SK-N-SH (cell line): ENCODE data around the gene BBS9. TPM values are rescaled to one million over a fixed set of nuclear protein-coding genes. Genes with fewer than 3 reads are reported as not detected.

ENCODE experiments used
- CTCF ChIA-PET: fragments of 300-600, 350-600 bp; formaldehyde crosslinking; extraction: SDS; loops from one replicate; lab custom pipeline; 2021; lab: Yijun Ruan, JAX
- POLR2A ChIA-PET: fragments of 350-600 bp; sonication (Branson Sonifier 250); formaldehyde crosslinking; extraction: SDS; loops from one replicate; lab custom pipeline; 2020; ENCODE audit warnings: antibody characterized with exemption, inconsistent platforms; lab: Yijun Ruan, JAX
- DNase-seq: peaks from one replicate; pipeline ENCODE4 v3.0.0; 2012
- H2AFZ ChIP-seq: fragments of 200-600 bp; sonication (generic); 2 replicates; pipeline ENCODE4 v1.8.1; 2016; ENCODE audit warnings: antibody characterized with exemption, mild to moderate bottlenecking, low read depth
- H3F3A ChIP-seq: fragments of 200-600 bp; sonication (generic); replicated peaks from 2 replicates; pipeline ENCODE3; 2016; ENCODE audit warnings: antibody characterized with exemption, mild to moderate bottlenecking; ENCODE audit not compliant: insufficient read depth
- H3K27ac ChIP-seq, 2 experiments: fragments of 200-500 bp in 1 of 2; fragments of 200-600 bp in 1 of 2; sonication (Bioruptor generic) in 1 of 2; sonication (generic), shearing (Covaris generic) in 1 of 2; 2 replicates each; pipeline versions ENCODE4 v1.5.1 to v1.6.1; 2014 to 2016; ENCODE audit warnings: low read depth in 2 of 2, inconsistent platforms in 1 of 2, low read length in 1 of 2, mild to moderate bottlenecking in 1 of 2, mixed read lengths in 1 of 2
- H3K27me3 ChIP-seq: fragments of 200-600 bp; sonication (generic), shearing (Covaris generic); 2 replicates; pipeline ENCODE4 v1.6.1; 2016; ENCODE audit warnings: mixed run types; ENCODE audit not compliant: insufficient read depth
- H3K36me3 ChIP-seq, 2 experiments: fragments of 200-500 bp in 1 of 2; fragments of 200-600 bp in 1 of 2; sonication (Bioruptor generic) in 1 of 2; sonication (generic) in 1 of 2; replicated peaks in 1 of 2; 2 replicates each; pipeline versions ENCODE3 to v1.5.1; 2014 to 2016; ENCODE audit warnings: low read length in 1 of 2, mild to moderate bottlenecking in 1 of 2; ENCODE audit not compliant: insufficient read depth in 2 of 2, control insufficient read depth in 1 of 2
- H3K4me1 ChIP-seq, 2 experiments: fragments of 200-500 bp in 1 of 2; fragments of 200-600 bp in 1 of 2; sonication (Bioruptor generic) in 1 of 2; sonication (generic), shearing (Covaris generic) in 1 of 2; 2 replicates each; pipeline versions ENCODE4 v1.5.1 to v1.6.1; 2014 to 2016; ENCODE audit warnings: low read depth in 1 of 2, low read length in 1 of 2, mixed run types in 1 of 2; ENCODE audit not compliant: insufficient read depth in 2 of 2, control insufficient read depth in 1 of 2
- H3K4me2 ChIP-seq: fragments of 200-600 bp; sonication (generic), shearing (Covaris generic); 2 replicates; pipeline ENCODE4 v1.6.1; 2017; ENCODE audit warnings: mixed run types
- H3K4me3 ChIP-seq, 2 experiments: fragments of 200-500 bp in 1 of 2; fragments of 200-600 bp in 1 of 2; sonication (Bioruptor generic) in 1 of 2; sonication (generic), shearing (Covaris generic) in 1 of 2; 2 replicates each; pipeline versions ENCODE4 v1.5.1 to v1.8.1; 2014 to 2016; ENCODE audit warnings: low read depth in 2 of 2, inconsistent platforms in 1 of 2, low read length in 1 of 2, mild to moderate bottlenecking in 1 of 2, mixed read lengths in 1 of 2, moderate library complexity in 1 of 2
- H3K79me2 ChIP-seq: fragments of 200-600 bp; sonication (generic); 2 replicates; pipeline ENCODE4 v1.8.1; 2017; ENCODE audit warnings: mild to moderate bottlenecking; ENCODE audit not compliant: insufficient read depth
- H3K9ac ChIP-seq: fragments of 200-600 bp; sonication (generic); 2 replicates; pipeline ENCODE4 v1.6.1; 2017; ENCODE audit warnings: mixed run types
- H3K9me2 ChIP-seq: fragments of 200-600 bp; sonication (generic); 2 replicates; pipeline ENCODE4 v1.6.1; 2017; ENCODE audit warnings: mixed run types
- H3K9me3 ChIP-seq: fragments of 200-600 bp; sonication (generic); 2 replicates; pipeline ENCODE4 v1.6.1; 2017; ENCODE audit warnings: mixed run types, mild to moderate bottlenecking, moderate library complexity
- H4K20me1 ChIP-seq: fragments of 200-600 bp; sonication (generic); 2 replicates; pipeline ENCODE4 v1.6.1; 2017; ENCODE audit warnings: mild to moderate bottlenecking, mixed run types; ENCODE audit not compliant: insufficient read depth
- ELF1 ChIP-seq: IDR thresholded peaks from 2 replicates; pipeline ENCODE4 v1.4.0; 2012
- EZH2phosphoT487 ChIP-seq: fragments of 200-600 bp; sonication (generic); IDR thresholded peaks from 2 replicates; pipeline ENCODE4 v1.6.1; 2017; ENCODE audit warnings: low read depth, mixed run types, mild to moderate bottlenecking, antibody characterized with exemption, moderate library complexity, borderline replicate concordance
- FOXM1 ChIP-seq: IDR thresholded peaks from 2 replicates; pipeline ENCODE4 v1.4.0; 2012; ENCODE audit warnings: low read depth, mild to moderate bottlenecking
- GATA2 ChIP-seq: sonication (generic); formaldehyde crosslinking; IDR thresholded peaks from 2 replicates; pipeline ENCODE4 v1.5.0; 2020; ENCODE audit warnings: mild to moderate bottlenecking, missing genetic modification reagents
- JUND ChIP-seq: IDR thresholded peaks from 2 replicates; pipeline ENCODE4 v1.4.0; 2012
- NFIC ChIP-seq: IDR thresholded peaks from 2 replicates; pipeline ENCODE4 v1.4.0; 2012; ENCODE audit warnings: borderline replicate concordance
- NRF1 ChIP-seq: IDR thresholded peaks from 2 replicates; pipeline ENCODE4 v1.6.1; 2012; ENCODE audit warnings: low read depth, mild to moderate bottlenecking, low read length
- PBX3 ChIP-seq: IDR thresholded peaks from 2 replicates; pipeline ENCODE4; 2012
- RAD21 ChIP-seq: IDR thresholded peaks from 2 replicates; pipeline ENCODE4 v1.6.1; 2012; ENCODE audit warnings: mild to moderate bottlenecking, low read length
- RCOR1 ChIP-seq: fragments of 150-350 bp; IDR thresholded peaks from 2 replicates; pipeline ENCODE4 v1.6.1; 2017; ENCODE audit warnings: antibody characterized with exemption, low read length
- RXRA ChIP-seq: IDR thresholded peaks from 2 replicates; pipeline ENCODE4 v1.4.0; 2012; ENCODE audit warnings: low read depth, mild to moderate bottlenecking, borderline replicate concordance
- SMC3 ChIP-seq: IDR thresholded peaks from 2 replicates; pipeline ENCODE4 v1.6.1; 2012; ENCODE audit warnings: low read depth, low read length, improper control_type of control experiment
- TCF12 ChIP-seq: IDR thresholded peaks from 2 replicates; pipeline ENCODE4 v1.4.0; 2012
- TEAD4 ChIP-seq: IDR thresholded peaks from 2 replicates; pipeline ENCODE4 v1.4.0; 2012; ENCODE audit warnings: mild to moderate bottlenecking, borderline replicate concordance; ENCODE audit not compliant: insufficient read depth
- USF2 ChIP-seq: fragments of 150-350 bp; IDR thresholded peaks from 2 replicates; pipeline ENCODE4 v1.6.1; 2017; ENCODE audit warnings: antibody characterized with exemption, low read length, low read depth, borderline replicate concordance
- YY1 ChIP-seq: IDR thresholded peaks from 2 replicates; pipeline ENCODE4 v1.4.0; 2012; ENCODE audit warnings: low read depth, mild to moderate bottlenecking
- ZBTB33 ChIP-seq: IDR thresholded peaks from 2 replicates; pipeline ENCODE4 v1.4.0; 2012; ENCODE audit warnings: low read depth, borderline replicate concordance
- WGBS: methylation state at CpG from one replicate; pipeline ENCODE4 v1.1.6; 2017; ENCODE audit warnings: low lambda C conversion rate; 5-methylcytosine and 5-hydroxymethylcytosine counted together
- polyA plus RNA-seq, 3 experiments: library from polyadenylated mRNA; depleted of rRNA; stranded (reverse); fragments of >200 nt; gene quantifications; 2 replicates each; pipeline ENCODE4 v1.2.3, GENCODE V29; 2012
- TF ChIP-seq, protein P1 (sequence below): IDR thresholded peaks from 2 replicates; pipeline ENCODE4 v1.4.0; 2012; ENCODE audit warnings: low read depth, borderline replicate concordance

BBS9 gene
- polyA plus RNA-seq, 1 of the 3 experiments (the other 2 are of a cell fraction) = 7.5 TPM

DNA sequence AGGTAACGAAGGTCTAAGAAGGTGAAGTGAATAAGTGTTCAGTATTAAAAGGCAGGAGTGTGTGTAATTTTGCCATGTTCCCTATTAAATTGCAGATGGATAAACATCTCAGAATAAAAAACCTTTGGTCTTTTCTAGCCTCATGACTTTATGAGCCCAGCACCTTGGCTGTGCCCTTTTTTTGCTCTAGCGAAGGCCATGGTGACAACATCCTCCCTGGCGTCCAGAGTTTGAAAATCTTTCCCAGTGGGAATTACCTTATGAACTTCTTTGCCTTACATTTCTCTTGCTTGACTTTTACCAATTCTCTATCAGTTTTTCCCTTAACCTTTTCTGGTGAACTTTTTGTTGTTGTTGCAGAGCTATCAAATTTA lies 407.7 kb downstream of the BBS9 start (continued):
- TF ChIP-seq RXRA = no peak
- TF ChIP-seq RAD21 = no peak
- TF ChIP-seq NRF1 = no peak
- no peak for TF ChIP-seq TCF12
- no peak for TF ChIP-seq GATA2 (CRISPR knock-in tag)
- no peak for TF ChIP-seq FOXM1
- TF ChIP-seq TEAD4 = no peak

DNA sequence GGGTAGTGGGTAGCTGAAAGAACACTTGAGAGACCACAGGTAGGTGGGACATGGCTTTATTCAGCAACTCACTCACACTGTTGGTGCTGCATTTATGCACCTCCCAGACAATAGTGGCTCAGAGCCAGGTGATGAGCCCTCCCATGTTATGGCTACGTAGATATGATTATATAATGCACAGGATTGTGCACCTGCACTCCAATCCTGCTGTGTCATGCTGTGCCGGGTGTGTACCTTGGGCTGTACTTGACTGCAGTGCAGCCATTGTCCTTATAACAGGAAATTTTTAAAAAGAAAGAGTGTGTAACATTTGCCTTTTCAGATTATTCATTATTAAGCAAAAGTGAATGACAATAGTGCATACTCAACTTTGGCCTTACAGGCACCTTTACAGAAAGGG lies 409.8 kb downstream of the BBS9 start:
- H3K27me3 ChIP-seq = no peaks in the 10 kb centered on the region
- no peak overlapping the region for H3K4me3 ChIP-seq
- 69% methylated on average over 2 of the region's 2 CpGs for WGBS
- no peak overlapping the region for H2AFZ ChIP-seq
- no peak overlapping the region; a peak in 1 of 4 replicates for H3K27ac ChIP-seq
- H4K20me1 ChIP-seq = no peaks in the 10 kb centered on the region
- H3K4me2 ChIP-seq = no peak overlapping the region
- H3K36me3 ChIP-seq = no peaks in the 10 kb centered on the region
- TF ChIP-seq, protein P1, sequence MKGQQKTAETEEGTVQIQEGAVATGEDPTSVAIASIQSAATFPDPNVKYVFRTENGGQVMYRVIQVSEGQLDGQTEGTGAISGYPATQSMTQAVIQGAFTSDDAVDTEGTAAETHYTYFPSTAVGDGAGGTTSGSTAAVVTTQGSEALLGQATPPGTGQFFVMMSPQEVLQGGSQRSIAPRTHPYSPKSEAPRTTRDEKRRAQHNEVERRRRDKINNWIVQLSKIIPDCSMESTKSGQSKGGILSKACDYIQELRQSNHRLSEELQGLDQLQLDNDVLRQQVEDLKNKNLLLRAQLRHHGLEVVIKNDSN = no peak
- TF ChIP-seq RAD21 (no peak), USF2 (no peak), PBX3 (no peak), SMC3 (no peak), NFIC (no peak), EZH2phosphoT487 (no peak), GATA2 (CRISPR knock-in tag) (no peak), RCOR1 (no peak), ZBTB33 (no peak), TEAD4 (no peak), JUND (no peak), ELF1 (no peak), YY1 (no peak)
- no peaks in the 10 kb centered on the region for H3K9me3 ChIP-seq
- no peaks in the 10 kb centered on the region for H3K9me2 ChIP-seq
- no peak overlapping the region for H3K9ac ChIP-seq
- H3F3A ChIP-seq = no peaks in the 10 kb centered on the region
- CTCF ChIA-PET = interaction anchor here (1.9 kb wide), 1 partner anchor 80 kb away, joined by 4 read pairs; no protein-coding TSS in a partner anchor
- no peaks in the 10 kb centered on the region for H3K79me2 ChIP-seq
- DNase-seq = no peak
- H3K4me1 ChIP-seq = no peaks in the 10 kb centered on the region; a peak in 1 of 4 replicates
- POLR2A ChIA-PET = no interaction called here
